GM19395 (cell line): ENCODE results near the gene PCSK5.
A peak's percentile ranks its signal among the peaks of the same experiment; 100 is the strongest.
"Not testable (repeated sequence)": the region's sequence is repeated elsewhere in the genome, so short reads cannot be mapped to it uniquely, and the experiment has no call there.

Experiments used
- ATAC-seq: cut with Tn5 transposase; IDR thresholded peaks from one replicate; pipeline ENCODE4 v1.9.1; 2021; ENCODE audit warnings: mild to moderate bottlenecking, moderate library complexity; ENCODE audit not compliant: unreplicated experiment

The PCSK5 gene

GRCh38 chr9:75890472-75891276 lies at the start of gene PCSK5:
Gene PCSK5, plus strand, starts transcription at chr9:75890673. Its CDS starts 509 bp downstream, at chr9:75891182.
- peak; percentile 82 for ATAC-seq

- no peak for ATAC-seq
These were observed 46.2 kb upstream of the PCSK5 start for GRCh38 chr9:75844321-75844720.

- no peak for ATAC-seq
These were observed 44.7 kb upstream of the PCSK5 start for GRCh38 chr9:75845806-75846205.

GRCh38 chr9:75847085-75847484 lies 43.4 kb upstream of the PCSK5 start:
- no peak for ATAC-seq

- ATAC-seq, result no peak
These were observed 39.8 kb upstream of the PCSK5 start for GRCh38 chr9:75850459-75851200.

- ATAC-seq, result no peak
These were observed 38.6 kb upstream of the PCSK5 start for GRCh38 chr9:75851917-75852316.

GRCh38 chr9:75852746-75853145 lies 37.7 kb upstream of the PCSK5 start:
- no peak for ATAC-seq

GRCh38 chr9:75855509-75855908 lies 35.0 kb upstream of the PCSK5 start:
- no peak for ATAC-seq

- no peak for ATAC-seq
These were observed 31.9 kb upstream of the PCSK5 start for GRCh38 chr9:75858497-75859092.

GRCh38 chr9:75864266-75864665 lies 26.2 kb upstream of the PCSK5 start:
- ATAC-seq, result no peak

GRCh38 chr9:75866273-75866871 lies 24.1 kb upstream of the PCSK5 start:
- peak; percentile 69 for ATAC-seq

GRCh38 chr9:75868526-75868925 lies 21.9 kb upstream of the PCSK5 start:
- not testable (repeated sequence) for ATAC-seq

- ATAC-seq, result peak; percentile 52
These were observed 21.2 kb upstream of the PCSK5 start for GRCh38 chr9:75869236-75869635.

GRCh38 chr9:75870450-75870849 lies 20.0 kb upstream of the PCSK5 start:
- no peak for ATAC-seq

- no peak for ATAC-seq
These were observed 18.8 kb upstream of the PCSK5 start for GRCh38 chr9:75871624-75872023.

- ATAC-seq, result no peak
These were observed 16.8 kb upstream of the PCSK5 start for GRCh38 chr9:75873712-75874111.

GRCh38 chr9:75876999-75877640 lies 13.4 kb upstream of the PCSK5 start:
- no peak for ATAC-seq

- ATAC-seq, result no peak
These were observed 12.0 kb upstream of the PCSK5 start for GRCh38 chr9:75878488-75878860.

- ATAC-seq, result no peak
These were observed 9.9 kb upstream of the PCSK5 start for GRCh38 chr9:75880618-75881017.

GRCh38 chr9:75881761-75882160 lies 8.7 kb upstream of the PCSK5 start:
- ATAC-seq, result no peak

GRCh38 chr9:75885652-75886051 lies 4.8 kb upstream of the PCSK5 start:
- ATAC-seq, result no peak
